HG02763 (cell line): Measurements from ENCODE around the gene AP3M1.
A peak's percentile ranks its signal among the peaks of the same experiment; 100 is the strongest.
"Not testable (repeated sequence)": the region's sequence is repeated elsewhere in the genome, so short reads cannot be mapped to it uniquely, and the experiment has no call there.

ENCODE experiments used
- ATAC-seq: cut with Tn5 transposase; IDR thresholded peaks from one replicate; pipeline ENCODE4 v1.9.1; 2021; ENCODE audit warnings: mild to moderate bottlenecking, moderate library complexity; ENCODE audit not compliant: unreplicated experiment

The AP3M1 gene, protein sequence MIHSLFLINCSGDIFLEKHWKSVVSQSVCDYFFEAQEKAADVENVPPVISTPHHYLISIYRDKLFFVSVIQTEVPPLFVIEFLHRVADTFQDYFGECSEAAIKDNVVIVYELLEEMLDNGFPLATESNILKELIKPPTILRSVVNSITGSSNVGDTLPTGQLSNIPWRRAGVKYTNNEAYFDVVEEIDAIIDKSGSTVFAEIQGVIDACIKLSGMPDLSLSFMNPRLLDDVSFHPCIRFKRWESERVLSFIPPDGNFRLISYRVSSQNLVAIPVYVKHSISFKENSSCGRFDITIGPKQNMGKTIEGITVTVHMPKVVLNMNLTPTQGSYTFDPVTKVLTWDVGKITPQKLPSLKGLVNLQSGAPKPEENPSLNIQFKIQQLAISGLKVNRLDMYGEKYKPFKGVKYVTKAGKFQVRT

DNA sequence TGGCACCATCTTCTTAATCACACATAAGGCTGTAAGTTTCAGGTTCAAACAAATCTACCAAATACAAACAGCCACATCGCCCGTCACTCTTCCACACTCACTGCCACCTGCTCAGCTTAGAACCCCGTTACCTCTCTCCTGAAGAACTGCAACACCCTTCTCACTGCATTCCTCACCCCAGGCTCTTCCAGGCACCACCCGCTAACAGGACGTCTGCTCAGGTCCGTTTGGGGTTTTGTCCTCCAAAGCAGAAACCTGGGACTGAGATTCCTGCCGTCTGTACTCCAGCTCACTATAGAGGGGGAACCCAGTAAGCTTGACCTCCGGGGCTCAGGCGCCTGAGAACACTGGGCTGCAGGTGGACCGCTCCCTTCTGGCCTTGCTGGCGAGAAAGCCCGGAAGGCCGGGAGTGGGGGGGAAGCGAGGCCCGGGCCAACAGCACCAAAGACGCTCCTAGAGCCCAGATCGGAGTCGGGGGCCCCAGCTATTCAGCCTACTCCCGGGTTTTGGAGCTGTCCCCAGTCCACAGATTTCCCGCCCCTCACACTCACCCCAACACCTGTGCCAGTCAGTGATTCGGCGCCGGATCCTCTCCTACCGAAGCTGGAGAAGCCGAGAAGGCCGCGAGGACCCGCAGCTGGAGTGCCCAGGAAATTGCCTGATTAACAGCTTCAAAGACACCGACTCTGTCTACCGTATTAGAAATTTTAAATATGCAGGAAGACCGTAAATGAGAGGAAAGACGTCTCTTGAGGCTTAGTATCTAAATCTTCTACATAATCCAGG is at the start of gene AP3M1:
TSS of gene AP3M1 (minus strand) at position 625 of the 786 bp plus-strand sequence. CDS start 12,449 bp downstream, outside the sequence.
- peak; percentile 41 for ATAC-seq

DNA sequence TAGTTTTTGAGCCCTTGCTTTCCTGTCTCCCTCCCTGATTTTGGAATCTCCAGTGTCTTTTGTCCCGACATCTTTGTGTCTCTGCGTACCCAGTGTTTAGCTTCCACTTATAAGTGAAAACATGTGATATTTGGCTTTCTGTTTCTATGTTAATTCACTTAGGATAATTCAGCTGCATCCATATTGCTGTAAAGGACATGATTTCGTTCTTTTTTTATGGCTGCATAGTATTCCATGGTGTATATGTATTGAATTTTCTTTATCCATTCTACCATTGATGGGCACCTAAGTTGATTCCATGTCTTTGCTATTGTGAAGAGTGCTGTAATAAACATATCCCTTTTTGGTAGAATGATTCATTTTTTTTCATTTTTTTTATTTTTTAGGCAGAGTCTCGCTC is 48.7 kb upstream of the AP3M1 start:
- no peak for ATAC-seq

DNA sequence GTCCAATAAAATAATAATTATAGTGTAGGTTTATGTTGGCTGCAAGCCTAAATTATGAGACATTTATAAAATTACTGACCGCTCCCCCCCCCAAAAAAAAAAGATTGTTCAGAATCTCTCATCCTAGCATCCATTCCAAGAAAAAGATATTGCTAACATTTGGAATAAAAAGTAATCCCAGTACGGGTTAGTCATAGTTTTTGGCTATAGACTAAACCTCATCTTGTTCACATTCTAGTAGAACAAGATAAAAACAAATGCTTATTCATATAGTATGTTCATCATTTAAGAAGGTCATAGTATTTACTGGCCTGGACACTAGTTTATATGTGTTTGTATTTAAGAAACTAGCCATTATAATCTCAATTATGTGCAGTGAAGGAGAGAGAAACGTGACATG is 44.4 kb upstream of the AP3M1 start:
- no peak for ATAC-seq

DNA sequence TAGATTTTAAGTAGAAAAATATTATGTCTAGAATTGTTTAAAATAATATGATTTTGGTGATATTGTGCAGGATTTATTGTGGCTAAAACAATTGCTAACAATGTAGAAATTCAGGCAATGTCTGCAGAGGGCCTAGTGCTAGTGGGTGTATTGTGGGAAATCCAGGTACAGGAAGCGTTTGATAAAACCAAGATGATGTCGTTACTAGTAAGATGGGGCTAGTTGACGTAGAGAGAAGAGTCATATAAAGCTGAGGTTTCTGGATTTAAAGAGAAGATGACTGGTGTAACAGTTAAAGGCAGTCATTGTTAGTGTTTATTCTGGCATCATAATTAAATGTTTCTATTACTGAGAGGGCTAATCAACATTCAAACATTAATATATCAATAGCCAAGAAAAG is 43.9 kb upstream of the AP3M1 start:
- no peak for ATAC-seq

DNA sequence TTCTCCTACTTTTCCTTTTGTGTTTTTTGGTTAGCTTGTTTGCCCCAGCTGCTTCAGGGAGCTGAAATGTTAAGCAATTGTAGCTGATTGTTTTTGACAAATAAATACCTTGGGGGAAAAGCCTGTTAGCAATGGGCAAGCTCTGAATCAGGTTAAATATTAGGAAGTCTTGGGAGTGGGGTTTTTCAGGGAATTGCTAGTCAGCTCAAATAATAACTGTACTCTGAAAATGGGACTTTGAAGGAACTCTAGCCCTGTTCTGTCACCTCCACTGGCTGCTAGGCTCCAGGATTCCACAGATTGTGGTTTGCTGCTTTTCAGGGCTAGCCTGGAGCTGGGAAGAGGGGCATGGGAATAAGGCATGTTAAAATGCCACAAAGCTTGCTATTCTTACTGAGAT is 39.9 kb upstream of the AP3M1 start:
- no peak for ATAC-seq

DNA sequence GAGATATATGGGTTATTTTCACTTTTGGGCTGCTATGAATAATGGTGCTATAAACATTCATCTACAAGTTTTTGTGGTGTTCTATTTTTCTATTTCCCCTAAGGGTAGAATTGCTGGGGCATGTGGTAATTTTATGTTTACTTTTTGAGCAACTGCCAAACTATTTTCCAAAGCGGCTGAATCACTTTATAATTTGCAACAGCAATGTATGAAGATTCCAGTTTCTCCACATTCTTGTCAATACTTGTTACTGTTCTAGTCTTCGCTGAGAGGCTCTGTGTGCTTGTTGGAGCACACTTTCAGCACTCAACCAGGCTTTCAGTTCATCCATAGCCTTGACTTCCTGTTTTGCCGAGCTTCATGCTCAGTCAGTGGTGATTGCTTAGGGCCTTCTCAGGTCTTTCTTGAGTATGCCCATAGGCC is 39.4 kb upstream of the AP3M1 start:
- ATAC-seq = peak; percentile 54

DNA sequence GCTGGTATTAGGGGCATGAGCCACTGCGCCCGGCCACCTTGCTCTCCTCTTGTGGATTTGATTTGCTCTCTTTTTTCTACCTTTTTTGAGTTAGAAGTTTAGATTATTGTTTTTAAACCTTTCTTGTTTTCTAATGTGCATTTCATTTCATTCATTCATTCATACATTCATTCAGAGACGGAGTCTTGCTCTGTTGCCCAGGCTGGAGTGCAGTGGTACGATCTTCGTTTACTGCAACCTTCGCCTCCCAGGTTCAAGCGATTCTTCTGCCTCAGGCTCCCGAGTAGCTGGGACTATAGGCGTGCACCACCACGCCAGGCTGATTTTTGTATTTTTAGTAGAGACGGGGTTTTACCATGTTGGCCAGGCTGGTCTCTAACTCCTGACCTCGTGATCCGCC is 38.0 kb upstream of the AP3M1 start:
- not testable (repeated sequence) for ATAC-seq

DNA sequence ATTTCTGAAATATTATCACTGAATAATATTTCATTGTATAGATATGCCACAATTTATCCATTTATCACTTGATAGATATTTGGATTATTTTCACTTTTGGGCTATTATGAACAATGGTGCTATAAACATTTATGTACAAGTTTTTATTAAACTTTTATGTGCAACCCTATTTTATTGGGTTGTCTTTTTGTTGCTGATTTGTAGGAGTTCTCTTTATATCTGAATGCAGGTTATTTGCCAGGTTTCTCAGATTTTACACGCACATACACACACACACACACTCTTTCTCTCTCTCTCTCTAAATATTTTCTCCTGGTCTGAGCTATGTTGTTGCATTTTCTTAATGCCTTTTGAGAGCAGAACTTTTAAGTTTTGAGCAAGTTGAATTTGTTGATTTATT is 36.6 kb upstream of the AP3M1 start:
- ATAC-seq = no peak

DNA sequence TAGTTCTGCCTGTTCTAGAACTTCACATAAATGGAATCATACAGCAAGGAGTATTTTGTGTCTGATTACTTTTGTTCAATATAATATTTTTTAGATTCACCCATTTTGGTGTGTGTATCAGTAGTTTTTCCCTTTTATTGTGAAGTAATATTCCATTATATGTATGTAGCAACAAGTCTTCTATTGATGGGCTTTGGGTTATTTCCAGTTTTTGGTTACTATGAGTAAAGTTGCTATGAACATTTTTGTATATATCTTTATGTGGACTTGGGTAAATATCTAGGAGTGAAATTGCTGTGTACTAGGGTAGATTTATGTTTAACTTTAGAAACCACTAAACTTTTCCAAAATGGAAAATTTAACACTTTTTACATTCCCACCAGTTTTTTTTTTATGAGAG is 36.0 kb upstream of the AP3M1 start:
- no peak for ATAC-seq

DNA sequence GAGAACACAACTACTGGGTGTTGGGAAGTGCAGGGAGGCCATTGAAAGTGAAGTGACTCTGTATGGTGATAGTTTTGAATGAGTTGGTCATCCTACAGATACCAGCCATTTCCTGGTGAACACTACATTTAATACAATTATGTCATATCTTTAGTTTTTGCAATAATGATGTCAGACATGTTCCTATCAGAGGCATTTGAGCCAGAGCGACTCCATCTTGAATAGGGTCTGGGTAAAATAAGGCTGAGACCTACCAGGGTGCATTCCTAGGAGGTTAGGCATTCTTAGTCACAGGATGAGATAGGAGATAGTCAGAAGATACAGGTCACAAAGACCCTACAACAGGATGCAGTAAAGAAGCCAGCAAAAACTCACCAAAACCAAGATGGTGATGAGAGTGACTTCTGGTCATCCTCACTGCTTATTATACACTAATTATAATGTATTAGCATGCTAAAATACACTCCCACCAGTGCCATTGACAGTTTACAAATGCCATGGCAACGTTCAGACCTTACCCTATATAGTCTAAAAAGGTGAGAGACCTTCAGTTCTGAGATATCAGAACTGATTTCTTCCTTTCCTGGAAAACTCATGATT is 28.6 kb upstream of the AP3M1 start:
- ATAC-seq = no peak

DNA sequence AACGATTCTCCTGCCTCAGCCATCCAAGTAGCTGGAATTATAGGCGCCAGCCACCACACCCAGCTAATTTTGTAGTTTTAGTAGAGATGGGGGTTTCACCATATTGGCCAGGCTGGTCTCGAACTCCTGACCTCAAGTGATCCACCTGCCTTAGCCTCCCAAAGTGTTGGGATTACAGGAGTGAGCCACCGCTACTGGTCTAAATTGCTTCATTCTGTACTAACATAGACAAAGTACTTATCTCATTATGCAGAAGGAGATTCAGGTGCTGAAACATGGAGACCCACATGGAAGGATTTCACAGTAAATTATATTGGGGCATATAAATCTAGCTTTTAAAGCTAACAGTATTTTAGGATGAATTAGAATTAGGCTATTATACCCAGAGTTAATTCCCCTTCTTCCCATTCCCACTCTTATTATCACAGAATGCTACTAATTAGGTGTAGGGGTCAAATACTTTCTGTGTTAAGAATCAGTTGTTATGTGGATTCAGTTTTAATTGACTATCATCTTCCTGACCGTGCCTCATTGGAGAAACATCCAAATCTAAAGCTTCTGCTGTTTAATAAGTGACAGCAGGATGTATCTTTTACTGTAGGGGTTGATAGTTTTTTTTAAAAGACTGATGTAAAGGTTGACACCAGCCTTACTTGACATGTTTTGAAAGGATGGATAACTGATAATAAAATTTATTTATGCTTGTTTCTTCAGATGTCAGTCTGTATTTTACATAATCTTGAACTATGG is 27.6 kb upstream of the AP3M1 start:
- no peak for ATAC-seq

DNA sequence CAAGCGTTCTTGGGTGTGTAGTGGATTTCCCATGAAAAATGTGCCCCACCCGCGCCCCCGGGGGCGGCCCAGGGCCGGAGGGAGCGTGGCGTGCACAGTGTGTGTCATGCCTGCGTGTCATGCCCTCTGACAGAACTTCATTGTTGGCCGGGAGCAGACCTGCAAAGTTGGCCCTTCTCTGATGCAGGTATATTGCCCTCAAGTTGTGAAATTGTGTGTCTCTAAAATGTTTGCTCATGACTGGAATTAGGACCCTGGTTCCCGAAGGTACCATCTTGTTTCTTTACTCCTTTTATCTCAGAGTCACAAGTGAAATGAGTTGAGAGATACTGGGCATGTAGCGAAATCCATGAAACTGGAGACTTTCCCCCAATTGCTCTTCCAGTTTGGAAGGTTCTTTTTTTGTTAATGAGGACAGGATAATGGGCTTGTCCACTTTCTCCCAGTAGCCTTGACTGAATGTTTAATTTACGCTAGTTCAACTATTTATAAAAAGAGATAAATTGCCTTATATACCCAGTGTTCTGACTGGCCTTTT is 26.6 kb upstream of the AP3M1 start:
- ATAC-seq = peak; percentile 20

DNA sequence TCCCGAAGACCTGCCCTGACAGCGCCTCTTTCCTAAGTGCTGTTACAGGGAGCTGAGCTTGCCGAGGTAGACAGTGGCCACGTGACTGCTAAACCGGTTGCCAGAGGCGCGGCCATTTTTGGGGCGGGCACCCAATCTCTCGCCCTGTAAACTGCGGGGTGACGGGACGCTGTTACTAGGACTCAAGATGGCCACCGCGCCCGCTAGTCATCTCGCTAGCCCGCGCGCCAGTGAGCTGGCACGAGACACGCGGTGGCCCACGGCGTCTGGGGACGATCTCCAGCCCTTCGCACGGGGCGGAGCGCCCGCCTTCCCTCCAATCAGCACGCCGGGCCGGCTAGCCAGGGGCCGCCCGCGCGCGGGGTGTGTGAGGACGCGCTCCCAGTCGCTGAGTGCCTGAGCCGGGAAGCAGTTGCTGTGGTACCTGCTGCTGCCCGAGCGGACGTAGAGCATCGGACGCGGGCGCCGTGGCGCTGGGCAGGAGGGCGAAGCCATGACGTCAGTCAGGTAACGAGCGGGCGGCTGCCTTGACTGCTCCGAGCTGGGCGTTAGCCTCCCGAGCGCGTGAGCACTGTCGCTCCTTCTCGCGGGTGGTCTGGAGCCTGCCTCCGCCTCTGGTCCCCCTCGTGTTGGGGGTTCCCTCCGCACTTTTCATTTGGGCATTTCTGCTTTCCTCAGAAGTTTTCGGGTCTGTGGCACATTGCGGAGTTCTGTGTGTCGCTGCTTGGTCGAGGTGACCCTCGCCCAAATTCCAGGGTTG is 25.9 kb upstream of the AP3M1 start:
- peak; percentile 87 for ATAC-seq

DNA sequence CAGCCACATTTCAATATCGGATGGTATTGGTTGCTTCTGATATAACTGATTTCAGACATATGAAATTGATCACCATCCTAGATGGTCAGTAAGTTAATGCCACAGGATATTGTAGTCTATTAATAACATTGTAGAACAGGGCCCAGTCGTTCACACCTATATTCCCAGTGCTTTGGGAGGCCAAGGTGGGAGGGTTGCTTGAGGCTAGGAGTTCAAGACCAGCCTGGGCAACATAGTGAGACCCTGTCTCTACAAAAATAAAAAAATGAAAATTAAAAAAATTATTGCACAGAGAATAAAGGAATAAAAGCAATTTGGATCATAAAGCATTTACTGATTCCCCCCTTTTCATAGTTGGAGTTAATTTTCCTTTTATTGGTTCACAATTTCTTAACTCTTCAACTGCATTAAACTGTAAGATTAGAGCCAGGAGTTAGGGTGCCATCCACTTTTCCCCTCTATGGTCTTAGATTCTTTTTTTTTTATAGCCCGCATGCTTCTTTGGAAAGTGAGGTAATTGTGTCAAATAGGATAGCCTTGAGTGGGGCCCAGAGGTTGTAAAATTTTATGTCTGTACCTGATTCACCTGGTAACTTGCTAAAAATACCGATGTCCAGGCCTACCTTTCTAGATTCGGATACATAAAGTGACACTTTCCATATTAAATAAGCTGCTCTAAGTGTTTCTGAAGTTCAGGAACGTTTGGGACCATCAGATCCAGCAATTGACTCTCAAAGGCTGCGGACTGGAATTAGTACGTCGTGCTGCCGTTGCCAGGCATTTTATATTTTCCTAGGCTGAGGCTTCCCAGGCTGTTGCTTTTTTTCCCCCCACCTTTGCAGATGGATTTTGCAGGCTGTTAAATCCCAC is 25.1 kb upstream of the AP3M1 start:
- ATAC-seq = no peak

DNA sequence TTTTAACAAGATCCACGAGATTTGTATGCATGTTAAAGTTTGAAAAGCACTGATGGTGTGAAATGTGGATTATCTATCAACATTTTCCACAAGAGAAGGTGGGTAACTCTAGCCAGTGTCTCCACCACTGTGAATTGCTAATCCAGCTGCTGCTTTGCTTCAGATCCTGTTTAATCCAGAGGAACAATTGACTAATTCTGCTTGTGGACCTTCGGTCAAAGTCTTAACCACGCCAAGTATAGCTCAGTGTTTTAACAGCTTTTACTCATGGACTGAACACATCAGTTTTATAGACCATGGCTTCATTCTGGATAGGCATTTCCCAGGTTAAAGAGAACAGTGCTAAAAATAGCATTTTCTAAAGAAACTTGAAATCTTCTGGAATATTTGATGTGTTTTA is 23.9 kb upstream of the AP3M1 start:
- no peak for ATAC-seq

DNA sequence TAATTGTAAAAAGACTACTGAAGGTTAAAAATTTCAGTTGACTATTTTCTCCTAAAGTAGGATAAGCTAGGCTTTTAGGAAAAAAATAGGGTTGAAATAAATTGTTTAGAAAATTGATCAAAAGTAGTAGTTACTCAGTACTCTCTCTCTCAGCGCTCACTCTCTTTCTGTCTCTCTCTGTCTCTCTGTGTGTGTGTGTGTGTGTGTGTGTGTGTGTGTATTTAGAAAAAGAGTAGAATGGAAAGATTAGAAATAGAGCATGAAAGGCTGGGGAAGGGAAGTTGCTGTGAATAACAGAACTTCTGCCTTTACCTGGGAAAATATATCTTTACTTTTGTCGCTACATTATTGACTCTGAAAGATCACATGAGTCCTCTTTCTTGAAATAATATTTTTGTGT is 21.0 kb upstream of the AP3M1 start:
- ATAC-seq = no peak

DNA sequence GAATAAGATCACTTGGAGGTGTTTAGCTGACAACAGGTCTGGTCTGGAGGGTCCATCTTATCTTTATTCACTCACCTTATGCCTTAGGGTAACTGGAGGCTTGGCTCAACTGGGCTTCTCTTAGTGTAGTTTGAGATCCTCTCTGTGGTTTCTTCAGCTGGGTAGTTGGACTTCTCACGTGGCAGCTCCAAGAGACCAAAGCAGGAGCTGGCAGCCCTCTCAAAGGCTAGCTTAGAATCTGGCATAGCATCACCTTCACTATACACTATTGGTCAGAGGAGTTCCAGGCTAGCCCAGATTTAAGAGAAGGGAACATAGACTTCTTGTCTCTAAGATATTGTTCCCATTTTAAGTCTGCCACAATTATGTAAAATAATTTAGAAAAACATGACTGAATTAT is 16.8 kb upstream of the AP3M1 start:
- ATAC-seq = no peak

DNA sequence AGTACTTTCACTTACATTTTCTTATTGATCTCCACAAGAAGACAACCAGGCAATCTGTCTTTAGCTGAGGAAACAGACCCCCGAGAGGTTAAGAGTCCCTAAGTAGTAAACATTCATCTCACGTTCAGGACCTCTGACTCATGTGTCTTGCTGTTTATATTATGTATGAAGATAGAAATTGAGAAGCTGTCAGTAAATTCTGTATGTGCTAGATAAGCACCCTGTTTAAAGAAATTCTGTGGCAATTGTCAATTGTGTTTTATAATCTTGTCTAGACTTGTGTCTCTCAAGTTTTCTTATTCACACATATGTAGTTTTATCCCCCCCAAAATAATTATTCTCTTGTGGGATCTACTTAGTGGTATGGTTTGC is 14.9 kb upstream of the AP3M1 start:
- ATAC-seq = no peak
